HG02642 (cell line): ENCODE data around the gene PI4KA.
"Not testable (repeated sequence)": the region's sequence is repeated elsewhere in the genome, so short reads cannot be mapped to it uniquely, and the experiment has no call there.

ENCODE experiments used
- ATAC-seq: cut with Tn5 transposase; IDR thresholded peaks from one replicate; pipeline ENCODE4 v1.9.1; 2021; ENCODE audit warnings: mild to moderate bottlenecking; ENCODE audit not compliant: unreplicated experiment, poor library complexity

Gene PI4KA

GRCh38 chr22:20858615-20859416, at the start of gene PI4KA, which contains the start of gene SNAP29:
TSS of gene PI4KA (minus strand) at chr22:20858811. CDS start at chr22:20858725, 86 bp downstream.
TSS of gene SNAP29 (plus strand) at chr22:20859007. CDS start at chr22:20859111, 104 bp downstream.
- peak; percentile 96 for ATAC-seq

- ATAC-seq: no peak
Observed at GRCh38 chr22:20906387-20906767, 47.8 kb upstream of the PI4KA start.

GRCh38 chr22:20905415-20906386, 47.1 kb upstream of the PI4KA start:
- no peak for ATAC-seq

GRCh38 chr22:20904980-20905355, 46.4 kb upstream of the PI4KA start:
- ATAC-seq: no peak

GRCh38 chr22:20904008-20904979, 45.7 kb upstream of the PI4KA start:
- no peak for ATAC-seq

- ATAC-seq: no peak
Observed at GRCh38 chr22:20903093-20903492, 44.5 kb upstream of the PI4KA start.

- ATAC-seq: not testable (repeated sequence)
Observed at GRCh38 chr22:20901093-20902033, 42.8 kb upstream of the PI4KA start.

- ATAC-seq: no peak
Observed at GRCh38 chr22:20899827-20900423, 41.3 kb upstream of the PI4KA start.

GRCh38 chr22:20897737-20898136, 39.1 kb upstream of the PI4KA start:
- not testable (repeated sequence) for ATAC-seq

- no peak for ATAC-seq
Observed at GRCh38 chr22:20890975-20891374, 32.4 kb upstream of the PI4KA start.

- no peak for ATAC-seq
Observed at GRCh38 chr22:20889904-20890540, 31.4 kb upstream of the PI4KA start.

- ATAC-seq: no peak
Observed at GRCh38 chr22:20889025-20889704, 30.6 kb upstream of the PI4KA start.

- ATAC-seq: no peak
Observed at GRCh38 chr22:20887375-20887774, 28.8 kb upstream of the PI4KA start.

GRCh38 chr22:20885557-20886323, 27.1 kb upstream of the PI4KA start:
- peak; percentile 50 for ATAC-seq

- peak; percentile 7 for ATAC-seq
Observed at GRCh38 chr22:20885017-20885556, 26.5 kb upstream of the PI4KA start.

GRCh38 chr22:20884454-20884853, 25.8 kb upstream of the PI4KA start:
- no peak for ATAC-seq
